HG03442 (cell line): ENCODE data around the gene EDRF1.
A peak's percentile ranks its signal among the peaks of the same experiment; 100 is the strongest.

Experiments used
- ATAC-seq: cut with Tn5 transposase; IDR thresholded peaks from one replicate; pipeline ENCODE4 v1.9.1; 2021; ENCODE audit warnings: mild to moderate bottlenecking, moderate library complexity; ENCODE audit not compliant: unreplicated experiment

Gene EDRF1

DNA sequence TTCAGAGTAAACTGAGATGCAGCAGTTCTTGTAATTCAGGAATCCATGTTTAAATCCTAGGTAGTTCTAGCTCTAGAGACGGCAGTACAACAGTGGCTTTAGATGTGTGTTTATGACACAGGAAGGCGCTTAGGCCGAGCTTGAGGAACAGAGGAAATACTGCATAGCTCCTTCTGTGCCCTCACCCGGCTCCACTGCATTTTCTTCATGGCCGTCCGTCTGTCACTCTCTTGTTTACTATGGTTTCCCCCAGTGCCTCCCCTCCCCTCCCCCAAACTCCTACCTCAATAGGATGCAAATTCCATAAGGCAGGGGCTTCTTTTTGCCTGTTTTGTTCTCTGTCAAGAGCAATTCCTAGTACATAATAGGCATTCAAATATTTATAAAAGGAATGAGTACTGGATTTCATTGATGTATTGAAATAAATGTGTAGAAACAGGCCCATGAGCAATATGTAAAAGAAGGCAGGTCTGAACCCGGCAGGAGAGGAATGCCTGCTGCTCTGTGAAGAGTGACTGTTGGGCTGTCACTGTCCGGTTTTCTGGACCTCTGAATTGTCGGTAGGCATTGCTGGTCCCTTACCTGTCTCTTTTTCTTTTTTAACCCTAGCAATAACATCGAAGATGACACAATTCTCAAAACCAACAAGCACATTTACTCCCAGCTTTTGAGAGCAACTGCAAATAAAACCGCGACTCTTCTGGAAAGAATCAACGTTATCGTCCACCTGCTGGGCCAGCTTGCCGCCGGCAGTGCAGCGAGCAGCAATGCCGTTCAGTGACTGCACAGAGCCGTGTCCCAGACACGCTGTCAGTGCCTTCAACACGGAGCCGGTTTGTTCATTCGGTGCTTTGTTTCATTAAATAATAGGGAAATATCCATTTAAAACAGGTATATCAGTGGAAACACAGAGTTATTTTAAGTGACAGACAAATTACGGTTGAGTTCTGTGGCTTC, 43.5 kb downstream of the EDRF1 start:
- ATAC-seq, result no peak

DNA sequence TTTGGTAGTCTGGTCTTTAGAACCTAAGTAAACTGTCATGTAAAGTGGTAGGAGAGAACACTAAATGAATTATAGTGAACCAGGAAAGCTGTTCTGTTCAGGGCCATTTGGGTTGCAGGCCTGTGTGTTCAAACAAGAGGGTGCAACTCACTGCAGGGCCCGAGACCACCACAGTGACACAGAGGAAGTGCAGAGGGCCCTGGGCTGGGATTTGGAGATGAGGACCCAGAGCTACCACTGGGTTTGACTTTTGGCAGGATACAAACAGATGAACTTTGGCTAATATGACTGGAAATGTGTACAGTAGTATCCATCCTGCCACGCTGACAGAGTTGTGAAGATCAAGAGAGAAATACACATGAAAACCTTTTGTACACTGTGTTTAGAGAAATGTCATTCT, 46.3 kb downstream of the EDRF1 start:
- no peak for ATAC-seq

DNA sequence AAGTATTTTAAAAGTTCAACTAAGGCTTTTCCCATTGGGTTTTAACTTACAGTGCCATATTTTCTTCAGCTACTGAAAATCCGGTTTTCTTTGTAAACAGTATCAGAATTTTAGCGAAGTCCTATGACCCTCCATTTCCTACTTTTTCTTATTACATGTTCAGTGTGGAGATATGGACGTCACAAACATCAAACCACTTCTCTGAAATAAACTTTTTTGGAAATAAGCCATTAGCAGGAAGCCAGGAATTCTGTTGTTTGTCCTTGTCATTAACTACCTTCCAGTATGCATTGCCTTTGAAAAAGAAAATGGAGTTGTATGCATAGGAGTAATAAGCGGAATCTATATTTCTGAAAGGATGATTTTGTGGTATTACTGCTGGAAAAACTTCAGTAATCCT, 47.0 kb downstream of the EDRF1 start:
- ATAC-seq, result no peak

DNA sequence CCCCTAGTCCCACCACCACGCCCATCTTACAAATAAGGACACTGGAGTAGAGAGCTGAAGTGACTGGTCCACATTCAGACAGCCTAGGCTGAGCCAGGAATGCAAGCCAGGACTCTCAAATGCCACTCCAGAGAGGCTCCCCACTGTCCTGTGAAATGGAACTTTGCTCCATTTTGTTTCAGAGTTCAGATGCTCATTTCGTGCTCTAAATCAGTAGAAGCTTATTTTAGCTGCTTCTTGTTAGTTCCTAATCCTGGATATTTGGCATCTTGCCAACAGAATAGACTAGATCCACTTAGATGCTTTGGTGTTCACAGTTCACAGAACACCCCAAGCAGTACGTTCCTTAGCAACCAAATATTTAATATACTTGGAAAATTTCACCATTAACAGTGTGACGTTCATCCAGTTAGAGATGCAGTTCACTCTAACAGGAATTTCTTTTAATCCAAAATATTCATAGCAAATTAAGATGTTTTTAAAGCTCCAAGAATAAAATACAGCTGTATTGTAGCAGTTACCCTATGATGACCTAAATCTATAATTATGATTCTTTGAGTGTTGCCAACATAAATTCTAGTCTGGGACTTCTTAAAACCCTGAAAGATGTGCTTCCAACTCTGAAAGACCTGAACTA, 48.8 kb downstream of the EDRF1 start:
- ATAC-seq, result no peak

DNA sequence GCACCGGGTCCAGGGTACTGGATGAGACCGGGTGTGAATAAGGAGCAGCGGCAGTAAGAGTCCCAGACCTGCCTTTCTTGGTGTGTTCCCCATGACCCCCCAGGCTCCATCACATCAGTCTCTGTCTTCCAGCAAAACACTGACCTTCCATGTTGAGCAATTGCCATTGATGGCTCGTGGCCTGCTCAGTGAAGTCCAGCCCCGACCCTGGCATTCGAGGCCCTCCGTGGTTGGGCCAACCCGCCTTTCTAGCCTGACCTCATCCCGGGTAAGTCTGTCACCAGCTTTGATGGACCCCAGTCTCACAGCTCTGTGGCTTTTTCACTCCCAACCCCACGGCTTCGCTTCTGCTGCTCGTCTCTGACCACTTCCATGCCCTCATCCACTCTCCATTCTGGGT, 49.7 kb downstream of the EDRF1 start:
- no peak for ATAC-seq

DNA sequence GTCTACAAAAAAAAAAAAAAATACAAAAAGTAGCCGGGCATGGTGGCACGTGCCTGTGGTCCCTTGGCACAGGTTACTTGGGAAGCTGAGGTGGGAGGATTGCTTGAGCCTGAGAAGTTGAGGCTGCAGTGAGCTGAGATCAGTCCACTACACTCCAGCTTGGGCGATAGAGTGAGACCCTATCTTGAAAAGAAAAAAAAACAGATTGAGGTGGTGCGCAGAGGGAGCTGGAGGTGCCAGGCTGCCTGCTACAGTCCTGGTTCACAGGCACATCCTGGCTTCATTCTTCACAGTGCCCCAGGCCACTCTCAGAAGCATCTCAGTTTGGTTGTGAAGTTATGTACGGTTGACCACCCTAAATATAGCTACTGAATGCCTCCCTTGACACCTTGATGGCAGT, 51.3 kb downstream of the EDRF1 start:
- no peak for ATAC-seq

DNA sequence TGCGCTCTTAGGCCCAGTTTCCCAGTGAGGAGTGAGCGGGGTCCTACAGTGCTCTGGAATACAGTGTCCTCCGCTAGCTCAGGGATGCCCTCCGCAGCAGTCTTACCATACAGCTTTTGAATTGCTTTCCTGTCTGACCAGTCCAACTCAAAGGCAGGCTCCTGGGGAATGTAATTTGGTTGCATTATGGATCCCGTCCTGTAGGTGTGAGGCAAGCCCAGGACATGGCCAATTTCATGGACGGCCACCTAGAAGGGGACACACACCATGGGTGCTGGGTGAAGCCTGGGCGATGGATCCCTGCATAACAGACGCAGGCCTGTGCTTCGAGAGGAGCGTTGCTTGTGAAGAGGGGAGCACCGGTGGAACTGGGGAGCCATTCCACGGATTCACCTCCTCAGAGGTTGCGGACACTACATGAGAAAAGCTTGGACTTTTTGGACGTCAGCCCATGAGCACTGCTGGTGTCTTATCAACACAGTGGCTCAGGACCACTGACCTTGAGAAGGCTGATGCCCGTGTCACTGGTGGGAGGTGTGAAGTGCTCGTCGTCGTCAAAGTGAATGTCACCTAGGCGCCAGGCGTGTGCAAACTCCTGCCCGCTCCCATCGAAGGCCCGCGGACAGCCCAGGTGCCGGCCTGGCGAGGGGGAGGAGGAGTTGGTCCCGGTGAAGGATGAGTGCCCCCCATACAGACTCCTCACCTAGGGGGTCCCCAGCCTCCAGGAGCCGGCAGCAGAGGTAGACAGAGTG, 52.8 kb downstream of the EDRF1 start:
- no peak for ATAC-seq

DNA sequence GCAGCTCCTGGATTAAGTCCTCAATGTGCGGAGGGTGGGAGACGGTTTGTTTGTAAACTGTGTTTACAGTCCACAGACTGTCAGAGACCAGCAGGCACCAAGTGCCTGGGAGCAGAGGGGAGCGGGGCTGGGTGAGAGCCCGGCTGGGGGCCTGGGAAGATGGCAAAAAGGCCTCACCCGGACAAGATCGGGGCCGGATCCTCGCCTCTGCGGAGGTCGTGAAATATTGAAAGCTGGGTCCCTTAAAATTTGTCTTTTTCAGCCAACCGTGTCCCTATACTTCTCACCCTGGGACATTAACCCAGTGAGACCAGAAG, 53.3 kb downstream of the EDRF1 start:
- no peak for ATAC-seq

DNA sequence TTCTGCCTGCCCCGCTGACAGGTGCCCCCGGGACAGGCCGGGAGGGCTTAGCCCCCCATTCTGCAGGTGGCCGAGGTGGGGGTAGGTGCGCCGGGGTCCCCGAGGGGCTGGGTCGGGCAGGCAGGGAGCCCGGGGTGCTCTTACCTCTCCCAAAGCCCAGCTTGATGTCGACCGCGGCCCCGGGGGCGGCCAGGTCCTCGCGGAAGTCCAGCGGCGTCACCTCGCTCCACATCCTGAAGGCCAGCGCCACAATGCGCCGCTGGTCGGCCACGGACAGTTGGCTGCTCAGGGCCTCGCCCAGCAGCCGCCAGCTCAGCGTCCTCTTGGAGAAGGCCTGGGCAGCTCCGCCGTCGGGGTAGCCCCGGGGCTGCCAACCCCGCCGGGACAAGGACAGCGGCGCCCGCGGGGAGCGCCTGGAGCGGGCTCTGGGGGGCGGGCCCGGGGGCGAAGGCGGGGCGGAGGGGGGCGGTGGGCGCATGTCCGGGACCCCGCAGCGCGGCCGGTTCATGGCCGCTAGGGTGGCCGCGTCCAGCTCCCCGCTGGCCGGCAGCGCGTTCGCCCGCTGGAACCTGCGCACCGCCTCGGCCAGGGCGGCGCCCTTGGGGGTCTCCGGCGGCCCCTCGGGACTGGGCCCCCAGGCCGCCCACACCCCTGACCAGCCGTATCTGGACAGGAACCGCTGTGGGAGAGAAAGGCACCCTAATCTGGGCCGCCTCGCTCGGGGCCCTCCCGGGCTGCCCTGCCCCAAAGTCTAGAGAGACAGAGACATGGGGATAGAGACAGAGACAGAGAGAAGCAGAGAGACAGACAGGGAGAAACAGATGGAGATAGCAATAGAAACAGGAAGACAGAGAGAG, 54.4 kb downstream of the EDRF1 start:
- ATAC-seq, result no peak

DNA sequence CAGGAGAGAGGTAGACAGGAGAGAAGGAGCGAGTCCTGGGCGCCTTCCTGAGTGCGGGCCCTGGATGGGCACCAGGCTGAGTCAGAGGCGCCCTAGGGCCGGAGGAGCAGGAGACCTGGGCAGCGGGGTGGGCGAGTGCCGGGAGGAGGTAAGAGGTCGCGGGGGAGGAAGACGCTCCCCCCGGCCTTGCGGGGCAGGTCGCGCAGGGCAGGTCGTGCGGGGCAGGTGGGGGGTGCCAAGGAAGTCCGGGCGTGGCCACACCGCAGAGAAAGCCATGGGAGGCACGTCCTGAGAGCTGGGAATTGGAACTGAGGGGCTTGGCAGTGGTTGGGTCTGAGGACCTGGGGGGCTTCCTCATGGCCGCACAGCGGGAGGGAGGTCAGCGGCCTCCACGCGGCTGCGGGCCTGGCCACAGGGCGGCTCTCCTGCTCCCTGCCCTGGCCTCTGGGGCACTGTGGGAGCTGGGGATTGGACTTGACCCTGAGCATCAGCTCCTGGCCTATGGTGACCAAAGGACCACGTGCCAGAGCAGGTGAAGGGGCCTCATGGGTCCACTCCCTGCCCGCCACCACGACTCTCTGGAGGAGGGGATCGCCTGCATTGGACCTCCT, 55.2 kb downstream of the EDRF1 start:
- ATAC-seq, result no peak

DNA sequence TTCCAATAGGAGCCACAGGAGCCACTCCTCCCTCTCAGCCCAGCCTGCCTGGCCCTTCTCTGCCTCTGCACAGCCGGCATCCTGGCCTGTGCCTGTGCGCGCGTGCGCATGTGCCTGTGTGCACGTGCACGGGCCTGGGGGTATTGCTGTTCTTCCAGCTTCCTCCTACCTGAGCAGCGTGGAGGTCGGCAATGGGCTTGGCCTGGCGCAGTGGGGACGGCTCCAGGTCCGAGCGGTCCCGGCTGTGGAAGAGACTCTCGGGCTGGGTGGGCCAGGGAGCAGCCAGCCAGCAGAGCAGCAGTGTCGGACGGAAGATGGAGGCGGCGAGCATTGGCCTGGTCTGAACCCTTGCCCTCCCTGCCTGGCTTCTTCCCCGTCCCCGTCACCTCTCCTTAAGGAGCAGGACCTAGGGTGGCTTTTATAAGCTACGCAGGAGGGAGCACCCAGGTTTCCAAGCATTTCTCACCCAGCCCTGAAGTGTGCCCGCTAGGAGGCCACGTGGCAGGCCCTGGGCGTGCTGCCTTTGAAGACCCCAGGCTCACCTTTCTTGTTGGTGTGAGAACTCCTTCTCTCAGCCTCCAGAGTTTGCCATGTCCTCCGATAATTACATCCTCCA, 56.1 kb downstream of the EDRF1 start, which contains the start of gene MMP21:
Gene MMP21, minus strand, starts transcription at position 331 of the 616 bp plus-strand sequence. Its CDS starts 0 bp downstream, at position 331.
- no peak for ATAC-seq

DNA sequence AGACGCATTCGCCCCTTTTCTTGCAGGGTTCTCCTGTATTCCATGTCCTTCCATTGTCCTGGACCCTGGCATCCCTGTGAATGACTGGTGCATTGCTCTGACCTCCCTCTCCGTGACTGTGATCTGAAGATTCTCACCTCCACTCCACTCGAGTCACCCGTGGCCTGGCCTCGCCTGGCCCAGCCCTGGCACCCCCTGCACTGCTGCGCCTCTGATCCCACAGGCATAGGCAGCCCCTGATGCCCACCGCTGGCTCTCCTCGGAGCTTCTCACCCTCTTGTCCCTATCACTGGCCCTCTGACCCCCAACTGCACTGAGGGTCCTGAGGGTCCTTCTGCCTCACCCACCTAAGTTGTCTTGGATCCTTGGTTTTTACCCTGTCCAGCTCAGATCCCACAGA, 58.3 kb downstream of the EDRF1 start:
- no peak for ATAC-seq

DNA sequence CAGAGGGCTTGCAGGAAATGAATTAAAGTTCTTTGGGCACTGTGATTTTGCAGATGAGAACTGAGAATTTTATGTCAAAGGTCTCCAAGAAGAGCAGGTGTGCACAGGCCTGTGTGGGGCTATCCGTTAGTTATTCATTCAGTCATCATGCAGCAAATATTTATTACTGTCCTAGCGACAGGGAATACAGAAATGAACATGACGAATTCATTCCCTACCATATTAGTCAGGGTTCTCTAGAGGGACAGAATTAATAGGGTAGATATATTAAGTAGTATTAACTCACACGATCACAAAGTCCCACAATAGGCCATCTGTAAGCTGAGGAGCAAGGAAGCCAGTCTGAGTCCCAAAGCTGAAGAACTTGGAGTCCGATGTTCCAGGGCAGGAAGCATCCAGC, 59.0 kb downstream of the EDRF1 start:
- ATAC-seq, result no peak

DNA sequence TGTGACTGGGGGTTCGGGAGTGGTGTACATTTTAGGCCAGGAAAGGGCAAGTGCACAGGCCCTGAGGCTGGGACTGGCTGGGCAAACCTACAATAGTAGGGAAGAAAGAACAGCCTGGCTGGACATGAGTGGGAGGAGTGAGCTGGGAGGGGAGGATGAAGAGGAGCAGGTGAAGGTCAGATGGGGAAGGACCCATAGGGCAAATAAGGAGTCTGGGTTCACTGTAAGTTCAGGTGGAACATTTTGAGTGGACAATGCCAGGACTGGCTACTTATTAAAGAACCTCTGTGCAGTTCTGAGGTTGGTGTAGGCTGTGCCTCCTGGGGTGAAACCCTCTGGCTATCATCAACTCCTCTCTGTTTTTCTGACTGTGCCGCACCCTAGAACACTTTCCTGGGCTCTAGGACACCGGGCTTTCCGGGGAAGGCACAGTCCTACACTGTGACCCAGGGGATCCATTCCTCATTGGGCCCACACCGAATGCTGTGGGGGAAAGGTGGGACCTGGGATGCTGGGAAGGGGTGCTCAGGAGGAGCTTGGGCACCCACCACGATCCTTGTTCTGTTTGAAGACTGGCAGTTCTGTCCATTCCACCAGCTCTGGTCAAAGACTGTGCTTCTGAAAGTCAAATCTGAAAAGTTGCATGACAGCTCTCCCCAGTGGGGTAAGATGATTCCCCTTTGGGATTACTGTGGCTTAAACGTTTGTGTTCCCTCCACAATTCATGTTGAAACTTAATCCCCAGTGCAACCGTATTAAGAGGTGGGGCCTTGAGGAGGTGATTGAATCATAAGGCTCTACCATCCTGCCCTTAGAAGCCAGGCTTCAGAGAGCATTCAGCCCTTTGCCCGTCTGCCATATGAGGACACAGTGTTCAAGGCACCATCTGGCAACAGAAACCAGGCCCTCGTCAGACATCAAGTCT, 60.2 kb downstream of the EDRF1 start:
- no peak for ATAC-seq

DNA sequence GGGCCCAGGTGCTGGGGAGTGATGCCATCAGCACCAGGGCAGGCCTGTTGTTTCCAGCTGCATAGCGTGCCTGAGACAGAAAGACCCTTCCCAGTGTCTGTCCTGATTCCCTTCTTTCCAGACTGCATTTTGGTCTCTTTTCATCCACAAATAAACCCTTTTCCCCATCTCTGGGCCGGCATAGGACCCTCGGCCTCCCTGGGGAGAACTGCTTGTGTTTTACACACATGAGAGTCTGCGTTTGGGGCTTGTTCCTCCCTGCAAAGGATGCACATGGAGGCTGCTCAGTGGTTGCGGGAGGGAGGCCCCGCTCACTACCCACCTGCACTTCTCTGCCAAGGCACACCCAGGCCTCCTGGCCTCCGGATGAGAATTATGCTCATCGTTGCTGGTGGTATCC, 61.9 kb downstream of the EDRF1 start:
- ATAC-seq, result no peak

DNA sequence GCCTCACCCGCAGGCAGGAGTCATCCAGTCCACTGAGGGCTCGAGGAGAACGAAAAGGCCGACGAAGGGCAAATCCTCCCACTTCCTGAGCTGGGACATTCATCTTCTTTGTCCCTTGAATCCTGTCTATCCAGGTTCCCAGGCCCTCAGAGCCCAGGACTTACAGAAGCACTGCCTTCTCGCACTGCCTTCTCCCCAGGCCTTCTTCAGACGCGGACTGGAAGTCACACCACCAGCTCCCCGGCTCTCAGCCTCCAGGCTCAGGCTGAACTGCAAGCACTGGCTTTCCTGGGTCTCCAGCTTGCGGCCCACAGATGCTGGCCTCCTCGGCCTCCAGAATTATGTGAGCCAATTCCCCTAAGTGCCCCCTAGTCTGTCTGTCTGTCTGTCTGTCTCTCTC, 62.5 kb downstream of the EDRF1 start:
- no peak for ATAC-seq

DNA sequence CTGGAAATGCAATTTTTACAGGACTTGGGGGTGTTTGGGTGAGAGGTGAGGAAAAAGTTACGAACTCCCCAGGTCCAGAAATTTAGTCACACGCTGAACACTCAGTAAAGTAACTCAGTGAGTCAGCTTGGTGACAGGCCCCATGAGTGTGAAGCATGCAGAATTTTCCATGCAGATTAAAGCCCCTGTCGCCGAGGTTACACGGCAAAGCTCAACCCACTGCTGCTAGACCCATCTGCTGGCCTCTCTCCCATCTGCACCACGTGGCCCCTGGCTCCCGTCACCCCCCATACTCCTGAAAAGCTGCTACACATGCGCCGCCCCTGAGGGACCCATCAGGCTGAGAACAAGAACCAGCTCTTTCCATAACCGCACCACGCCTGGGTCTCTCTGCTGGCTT, 63.1 kb downstream of the EDRF1 start:
- ATAC-seq, result no peak

DNA sequence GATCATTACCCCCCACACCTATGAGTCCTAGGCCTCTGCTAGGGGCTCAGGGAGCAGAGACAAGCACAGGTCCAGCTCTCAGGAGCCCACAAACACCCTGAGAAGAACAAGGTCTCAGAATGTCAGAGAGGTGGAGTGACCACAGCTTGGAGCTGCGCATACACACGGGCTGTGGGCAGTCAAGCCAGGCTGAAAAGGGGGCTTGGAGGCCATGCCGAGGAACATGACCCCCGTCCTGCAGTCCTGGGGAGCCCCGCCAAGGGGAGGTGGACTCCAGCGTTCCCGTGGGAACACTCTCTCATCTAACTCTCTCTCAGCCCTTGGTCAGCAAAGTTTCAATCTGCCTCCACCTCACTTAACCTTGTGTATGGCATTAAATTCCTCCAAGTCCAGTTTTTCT, 63.9 kb downstream of the EDRF1 start:
- no peak for ATAC-seq

DNA sequence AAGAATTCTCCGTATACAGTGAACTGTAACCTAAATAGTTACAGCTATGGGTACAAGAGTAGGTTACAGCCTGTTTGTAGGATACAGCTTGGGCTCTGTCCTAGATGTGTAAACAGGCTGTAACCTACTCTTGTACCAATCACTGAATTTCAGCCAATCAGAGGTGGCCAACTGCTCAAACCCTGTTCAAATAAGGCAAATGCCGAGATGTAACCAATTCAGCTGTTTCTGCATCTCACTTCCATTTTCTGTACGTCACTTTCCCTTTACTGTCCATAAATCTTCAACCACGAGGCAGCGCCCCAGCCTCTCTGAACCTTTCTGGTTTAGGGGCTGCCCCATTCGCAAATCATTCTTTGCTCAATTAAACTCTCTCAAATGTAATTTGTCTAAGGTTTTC, 64.4 kb downstream of the EDRF1 start:
- ATAC-seq, result peak; percentile 70
